ENCODE data around the gene BORA.
"Not testable (repeated sequence)": the region's sequence is repeated elsewhere in the genome, so short reads cannot be mapped to it uniquely, and the experiment has no call there.

The BORA gene

DNA sequence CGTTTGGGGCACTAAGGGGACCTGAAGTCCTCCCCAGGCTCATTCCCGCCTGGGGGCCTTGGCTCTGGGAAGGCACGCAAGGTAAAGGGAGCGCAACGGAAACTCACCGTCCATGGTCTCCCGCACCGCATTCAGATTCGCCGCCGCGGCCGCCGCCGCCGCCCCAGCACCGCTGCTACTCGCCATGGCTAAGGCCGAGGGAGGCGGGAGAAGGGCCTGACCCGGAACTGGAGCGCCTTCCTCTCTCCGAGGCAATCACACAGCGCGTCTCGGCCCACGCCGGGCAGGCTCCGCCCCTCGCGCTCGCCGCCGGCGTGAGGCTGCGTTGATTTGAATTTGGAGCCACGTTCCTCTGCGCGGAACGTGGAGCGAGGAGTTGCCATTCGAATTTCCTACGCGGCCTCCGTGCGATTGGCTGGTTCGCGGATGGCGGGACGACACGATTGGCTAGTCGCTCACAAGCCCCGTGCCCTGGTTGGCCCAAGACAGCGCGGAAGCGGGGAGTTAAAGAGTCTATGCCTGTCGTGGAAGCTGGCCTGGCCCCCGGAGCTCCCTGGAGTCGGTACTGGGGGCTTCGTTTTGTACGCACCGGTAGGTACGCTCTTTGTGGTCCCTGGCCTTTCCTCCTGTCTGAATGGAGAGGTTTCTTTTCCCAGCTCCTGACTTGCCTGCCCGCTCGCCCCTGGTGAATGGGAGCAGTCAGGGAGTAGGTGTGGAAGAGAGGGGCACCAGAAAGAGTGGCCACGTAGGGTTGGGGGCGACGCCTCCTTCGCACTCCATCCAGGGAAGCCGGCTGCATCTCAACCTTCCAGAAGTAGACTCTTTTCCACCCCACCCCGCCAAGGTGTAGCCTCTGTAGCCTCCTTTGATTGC, at the start of gene BORA, which contains the start of gene MZT1:
Gene BORA (plus strand): TSS at position 507 of the 873 bp plus-strand sequence. CDS start 1,018 bp downstream, outside the sequence.
Gene MZT1 (minus strand): TSS at position 213 of the 873 bp plus-strand sequence. CDS start 27 bp downstream, at position 186.
- peak; percentile 89 to 93 (median 92) for DNase-seq (ENCODE audit: low read depth in 2 of 3, low spot score in 1 of 3)

GRCh38 chr13:72678312-72678711, 49.4 kb upstream of the BORA start:
- no peak for DNase-seq (ENCODE audit: low read depth in 2 of 3, low spot score in 1 of 3)

DNA sequence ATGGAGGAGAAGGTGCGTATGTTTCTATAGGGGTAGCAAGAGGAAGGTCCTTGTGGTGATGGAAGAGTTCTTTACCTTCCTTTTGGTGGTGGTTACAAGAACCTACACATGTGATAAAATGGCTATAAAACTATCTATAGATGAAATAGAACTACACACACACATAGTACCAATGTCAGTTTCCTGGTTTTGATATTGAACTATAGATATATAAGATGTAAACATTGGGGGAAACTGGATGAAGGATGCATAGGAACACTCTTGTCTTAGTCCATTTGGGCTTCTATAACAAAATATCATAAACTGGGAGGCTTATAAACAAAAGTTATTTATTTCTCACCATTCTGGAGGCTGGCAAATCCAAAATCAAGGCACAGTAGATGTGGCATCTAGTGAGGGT, 47.4 kb upstream of the BORA start:
- DNase-seq (ENCODE audit: low read depth in 2 of 3, low spot score in 1 of 3), result no peak

- DNase-seq (ENCODE audit: low read depth in 2 of 3, low spot score in 1 of 3), result no peak
Measured at GRCh38 chr13:72686766-72687165, 41.0 kb upstream of the BORA start.

DNA sequence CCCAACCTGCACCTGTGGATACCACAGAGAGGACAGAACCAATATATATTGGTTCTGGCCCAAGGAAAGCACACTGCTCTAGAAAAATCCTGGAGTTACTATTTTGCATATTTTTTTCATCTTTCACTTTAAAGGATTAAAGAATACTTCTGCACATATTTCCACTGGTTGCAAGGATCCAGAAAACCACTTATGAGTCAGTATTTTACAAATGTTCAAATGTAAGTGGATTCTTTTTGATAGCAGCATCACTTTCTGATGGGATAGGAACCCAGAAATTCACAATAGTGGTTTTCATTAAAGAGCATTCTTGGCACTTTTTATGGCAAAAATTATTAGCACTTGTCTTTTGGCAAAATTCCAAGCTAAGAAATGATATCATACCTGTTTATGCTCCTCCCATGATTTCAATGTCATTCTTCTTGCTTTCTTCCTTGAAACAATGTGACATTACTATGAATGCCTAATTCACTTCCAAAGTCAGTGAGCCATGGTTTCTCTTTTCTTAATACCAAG, 38.5 kb upstream of the BORA start:
- DNase-seq (ENCODE audit: low read depth in 2 of 3, low spot score in 1 of 3), result no peak

DNA sequence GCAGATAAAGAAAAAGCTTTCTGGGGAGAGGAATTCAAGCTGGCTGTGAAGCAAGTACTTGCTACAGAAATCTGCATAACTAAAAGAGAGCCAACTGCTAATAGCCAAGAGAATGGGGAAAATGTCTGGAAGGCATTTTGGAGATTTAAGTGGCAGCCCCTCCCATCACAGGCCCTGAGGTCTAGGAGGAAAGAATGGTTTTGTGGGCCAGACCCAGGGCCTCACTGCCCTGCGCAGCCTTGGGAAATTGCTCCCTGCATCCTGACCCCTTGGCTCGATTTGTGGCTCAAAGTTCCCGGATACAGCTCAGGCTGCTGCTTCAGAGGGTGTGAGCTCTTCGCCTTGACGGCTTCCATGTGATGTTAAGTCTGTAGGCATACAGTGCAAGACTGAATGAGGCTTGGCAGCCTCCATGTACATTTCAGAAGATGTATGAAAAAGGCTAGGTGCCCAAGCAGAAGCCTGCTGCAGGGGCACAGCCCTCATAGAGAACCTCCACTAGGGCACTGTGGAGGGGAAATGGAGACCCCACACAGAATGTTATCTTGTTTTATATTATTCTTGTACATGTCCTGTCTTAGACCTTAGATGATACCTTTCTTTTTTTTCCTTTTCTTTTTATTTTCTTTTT, 34.7 kb upstream of the BORA start:
- no peak for DNase-seq (ENCODE audit: low read depth in 2 of 3, low spot score in 1 of 3)

DNA sequence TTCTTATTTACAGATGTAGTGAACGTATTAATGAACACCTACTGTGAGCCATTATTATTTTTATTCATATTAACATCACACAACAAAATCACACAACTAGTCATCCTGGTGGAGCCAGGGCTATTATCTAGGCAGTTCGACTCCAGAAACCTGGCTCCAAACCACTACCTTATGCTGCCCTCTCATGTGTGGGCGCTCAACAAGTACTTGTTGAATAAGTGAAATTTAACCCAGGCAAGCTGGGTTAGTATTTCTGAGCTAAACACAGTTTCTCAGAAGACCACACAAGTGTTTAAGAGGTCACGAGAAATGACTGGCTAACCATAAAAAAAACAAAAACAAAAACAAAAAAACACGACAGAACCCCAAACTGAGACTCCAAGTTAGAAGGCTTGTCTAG, 33.9 kb upstream of the BORA start:
- no peak for DNase-seq (ENCODE audit: low read depth in 2 of 3, low spot score in 1 of 3)

- no peak for DNase-seq (ENCODE audit: low read depth in 2 of 3, low spot score in 1 of 3)
Measured at GRCh38 chr13:72694314-72694713, 33.4 kb upstream of the BORA start.

DNA sequence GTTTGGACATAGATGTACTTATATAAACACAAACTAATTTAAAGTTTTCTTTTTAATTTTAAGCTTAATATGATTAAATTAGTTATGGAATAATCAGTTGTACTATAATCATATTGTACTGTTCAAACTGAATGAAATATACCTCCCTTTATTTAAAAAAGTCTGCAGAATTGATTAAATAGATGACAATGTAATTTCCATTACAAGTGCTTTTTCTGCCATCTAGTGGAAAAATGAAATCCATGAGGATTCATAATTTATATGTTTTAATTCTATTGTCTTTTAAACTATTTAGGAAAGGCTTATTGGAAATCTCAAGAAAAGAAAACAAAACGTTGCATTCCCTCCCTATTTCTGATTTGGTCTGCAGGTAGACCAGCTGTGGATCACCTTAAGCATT, 31.1 kb upstream of the BORA start:
- DNase-seq (ENCODE audit: low read depth in 2 of 3, low spot score in 1 of 3), result no peak

DNA sequence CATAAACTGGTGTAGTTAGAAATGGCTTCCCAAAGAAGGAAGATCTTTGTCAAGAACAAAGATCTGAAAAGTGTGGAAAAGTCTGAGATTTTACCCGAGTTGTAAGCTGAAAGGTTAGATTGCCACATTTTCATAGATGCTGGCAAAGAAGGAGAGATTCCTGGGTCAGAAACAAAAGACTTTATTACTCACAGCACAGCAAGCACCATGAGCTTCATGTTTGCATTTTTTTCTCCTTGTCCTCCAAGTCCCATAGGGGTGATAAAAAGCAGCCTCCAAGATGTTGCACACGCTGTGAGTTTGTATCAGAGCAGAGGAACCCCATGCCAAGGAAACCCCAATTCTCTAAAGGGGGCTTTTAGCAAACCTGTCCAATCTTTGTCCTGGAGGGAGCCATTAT, 29.6 kb upstream of the BORA start:
- DNase-seq (ENCODE audit: low read depth in 2 of 3, low spot score in 1 of 3), result no peak

- no peak for DNase-seq (ENCODE audit: low read depth in 2 of 3, low spot score in 1 of 3)
Measured at GRCh38 chr13:72700509-72700908, 27.2 kb upstream of the BORA start.

GRCh38 chr13:72716776-72717175, 10.9 kb upstream of the BORA start:
- DNase-seq (ENCODE audit: low read depth in 2 of 3, low spot score in 1 of 3), result no peak

DNA sequence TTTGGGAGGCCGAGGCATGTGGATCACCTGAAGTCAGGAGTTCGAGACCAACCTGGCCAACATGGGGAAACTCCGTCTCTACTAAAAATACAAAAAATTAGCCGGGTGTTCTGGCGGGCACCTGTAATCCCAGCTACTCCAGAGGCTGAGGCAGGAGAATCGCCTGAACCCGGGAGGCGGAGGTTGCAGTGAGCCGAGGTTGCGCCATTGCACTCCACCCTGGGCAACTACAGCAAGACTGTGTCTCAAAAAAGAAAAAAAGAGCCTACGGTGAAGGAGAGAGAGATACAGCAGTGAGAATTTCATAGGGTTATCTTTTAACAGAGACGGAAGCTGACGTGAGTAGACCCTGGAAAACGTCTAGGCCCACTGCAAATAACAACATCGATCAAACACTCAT, 1.5 kb upstream of the BORA start:
- not testable (repeated sequence) for DNase-seq (ENCODE audit: low read depth in 2 of 3, low spot score in 1 of 3)

GRCh38 chr13:72726726-72727416, 852 bp upstream of the BORA start:
- DNase-seq (ENCODE audit: low read depth in 2 of 3, low spot score in 1 of 3), result peak; percentile 13 to 42 (median 15)

DNA sequence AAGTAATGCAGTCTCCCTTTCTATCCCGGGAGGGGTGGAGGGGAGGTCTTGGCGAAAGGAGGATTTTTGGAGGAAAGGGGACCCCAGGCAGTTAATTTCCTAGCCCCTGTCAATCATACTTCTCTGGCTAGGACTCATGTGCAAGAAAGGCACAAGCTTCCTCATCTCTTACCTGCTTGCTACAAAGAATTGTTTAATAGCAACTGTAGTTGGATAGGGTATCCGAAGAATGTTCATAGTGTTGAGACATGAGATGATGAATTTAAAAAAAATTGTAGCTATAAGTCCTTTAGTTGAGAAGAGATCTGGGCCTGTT, 525 bp downstream of the BORA start:
- no peak for DNase-seq (ENCODE audit: low read depth in 2 of 3, low spot score in 1 of 3)

DNA sequence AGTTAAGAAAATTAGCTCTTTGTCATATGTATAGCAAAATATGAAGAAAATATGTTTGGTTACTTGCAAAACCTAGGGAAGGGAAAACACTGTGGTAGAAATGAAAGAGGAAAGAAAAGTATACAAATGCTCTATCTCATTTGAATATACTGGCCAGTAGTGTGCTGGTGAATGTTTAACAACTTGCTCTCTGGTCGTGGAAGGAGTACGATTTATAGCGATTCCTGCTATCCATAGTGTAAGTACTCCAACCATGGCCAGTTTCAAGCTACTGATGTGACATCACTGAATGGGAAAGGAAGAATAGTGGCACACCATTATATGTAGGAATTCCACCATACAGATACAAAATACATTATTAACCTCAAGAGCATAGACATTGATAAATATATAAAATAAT, 9.3 kb downstream of the BORA start:
- DNase-seq (ENCODE audit: low read depth in 2 of 3, low spot score in 1 of 3), result no peak

DNA sequence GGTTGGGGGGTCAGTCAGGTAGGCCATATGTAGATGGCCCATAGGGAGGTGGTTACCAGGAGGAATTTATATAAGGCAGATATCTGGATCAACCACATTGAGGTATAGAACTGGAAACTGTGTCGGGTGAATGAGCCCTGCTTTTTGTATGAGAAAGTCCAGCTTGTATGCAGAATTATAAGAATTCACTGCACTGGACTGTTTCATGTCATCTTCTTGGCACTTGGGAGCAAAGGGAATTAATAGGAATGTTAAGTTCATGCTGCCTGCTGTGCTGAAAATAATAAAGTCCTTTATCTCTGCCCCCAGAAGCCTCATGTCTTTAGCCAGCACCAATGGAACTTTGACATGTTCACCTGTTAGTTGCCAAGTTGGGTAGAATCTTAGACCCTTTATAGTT, 12.3 kb downstream of the BORA start:
- no peak for DNase-seq (ENCODE audit: low read depth in 2 of 3, low spot score in 1 of 3)

DNA sequence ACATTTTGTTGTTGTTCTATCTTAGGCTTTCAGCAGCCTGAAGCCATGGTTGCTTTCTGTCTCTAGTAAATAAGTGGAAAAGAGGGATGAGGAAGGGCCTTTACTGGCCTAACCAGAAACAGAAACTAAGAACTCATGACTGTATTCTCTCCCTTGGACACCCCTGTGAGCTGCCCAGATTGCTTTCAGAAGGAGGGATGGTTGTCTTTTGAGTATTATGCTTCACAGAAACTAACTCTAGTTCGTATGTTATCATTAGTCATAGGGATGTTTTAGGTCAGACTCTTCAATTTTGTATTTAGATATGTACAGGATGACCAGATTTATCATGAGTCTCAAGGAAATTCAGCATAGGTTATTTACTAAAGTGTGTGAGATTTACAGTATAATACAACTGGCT, 17.5 kb downstream of the BORA start:
- no peak for DNase-seq (ENCODE audit: low read depth in 2 of 3, low spot score in 1 of 3)

GRCh38 chr13:72751220-72751619, 23.5 kb downstream of the BORA start:
- no peak for DNase-seq (ENCODE audit: low read depth in 2 of 3, low spot score in 1 of 3)

DNA sequence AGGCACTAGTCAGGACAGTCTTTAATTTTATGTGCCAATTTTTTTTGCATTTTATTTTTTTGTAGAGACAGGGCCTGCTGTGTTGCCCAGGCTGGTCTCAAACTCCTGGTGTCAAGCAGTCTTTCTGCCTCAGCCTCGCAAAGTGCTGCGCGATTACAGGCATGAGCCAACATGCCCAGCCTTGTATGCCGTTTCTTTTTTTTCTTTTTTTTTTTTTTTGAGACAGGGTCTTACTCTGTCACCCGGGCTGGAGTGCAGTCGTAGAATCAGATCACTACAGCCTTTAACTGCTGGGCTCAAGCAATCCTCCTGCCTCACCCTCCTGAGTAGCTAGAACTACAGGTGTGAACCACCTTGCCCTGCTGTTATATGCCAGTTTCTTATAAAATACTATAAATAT, 26.4 kb downstream of the BORA start:
- no peak for DNase-seq (ENCODE audit: low read depth in 2 of 3, low spot score in 1 of 3)

- DNase-seq (ENCODE audit: low read depth in 2 of 3, low spot score in 1 of 3), result no peak
Measured at GRCh38 chr13:72757792-72758535, 30.2 kb downstream of the BORA start.
